NK-92 (cell line): Measurements from ENCODE around the gene CCDC33.
"Not testable (repeated sequence)": the region's sequence is repeated elsewhere in the genome, so short reads cannot be mapped to it uniquely, and the experiment has no call there.

ENCODE experiments used
- DNase-seq: peaks from one replicate; lab custom pipeline; 2025; ENCODE audit not compliant: unreplicated experiment; lab: John Stamatoyannopoulos, UW

Gene CCDC33

GRCh38 chr15:74357514-74357913, 121.4 kb downstream of the CCDC33 start:
- DNase-seq, result not testable (repeated sequence)

- DNase-seq, result not testable (repeated sequence)
These were observed 123.2 kb downstream of the CCDC33 start for GRCh38 chr15:74359376-74359775.

GRCh38 chr15:74360855-74361254, 124.7 kb downstream of the CCDC33 start:
- not testable (repeated sequence) for DNase-seq

- no peak for DNase-seq
These were observed 126.4 kb downstream of the CCDC33 start for GRCh38 chr15:74362482-74362881.

GRCh38 chr15:74364936-74365597, 128.9 kb downstream of the CCDC33 start:
- no peak for DNase-seq

GRCh38 chr15:74365598-74366445, 129.7 kb downstream of the CCDC33 start:
- DNase-seq, result no peak

GRCh38 chr15:74367296-74367854, 131.2 kb downstream of the CCDC33 start, which contains the start of gene CYP11A1:
Gene CYP11A1, minus strand, starts transcription at chr15:74367646. Its CDS starts 61 bp downstream, at chr15:74367585.
- no peak for DNase-seq

- no peak for DNase-seq
These were observed 132.0 kb downstream of the CCDC33 start for GRCh38 chr15:74368121-74368520.

GRCh38 chr15:74369084-74369745, 133.1 kb downstream of the CCDC33 start:
- DNase-seq, result no peak

- no peak for DNase-seq
These were observed 133.6 kb downstream of the CCDC33 start for GRCh38 chr15:74369756-74370155.

GRCh38 chr15:74370471-74370870, 134.3 kb downstream of the CCDC33 start:
- DNase-seq, result no peak

GRCh38 chr15:74373056-74373650, 137.0 kb downstream of the CCDC33 start:
- no peak for DNase-seq

GRCh38 chr15:74373731-74374647, 137.9 kb downstream of the CCDC33 start:
- DNase-seq, result peak; percentile 39

GRCh38 chr15:74374648-74375302, 138.6 kb downstream of the CCDC33 start:
- no peak for DNase-seq

- DNase-seq, result peak; percentile 28
These were observed 139.2 kb downstream of the CCDC33 start for GRCh38 chr15:74375303-74375693.

- no peak for DNase-seq
These were observed 140.1 kb downstream of the CCDC33 start for GRCh38 chr15:74376226-74376625.

- no peak for DNase-seq
These were observed 140.9 kb downstream of the CCDC33 start for GRCh38 chr15:74376825-74377581.
